SIG-M5 (cell line): ENCODE measurements around the gene TIA1.
"Not testable (repeated sequence)": the region's sequence is repeated elsewhere in the genome, so short reads cannot be mapped to it uniquely, and the experiment has no call there.

ENCODE experiments used
- DNase-seq: peaks from one replicate; lab custom pipeline; 2025; lab: John Stamatoyannopoulos, UW

TIA1 gene, protein sequence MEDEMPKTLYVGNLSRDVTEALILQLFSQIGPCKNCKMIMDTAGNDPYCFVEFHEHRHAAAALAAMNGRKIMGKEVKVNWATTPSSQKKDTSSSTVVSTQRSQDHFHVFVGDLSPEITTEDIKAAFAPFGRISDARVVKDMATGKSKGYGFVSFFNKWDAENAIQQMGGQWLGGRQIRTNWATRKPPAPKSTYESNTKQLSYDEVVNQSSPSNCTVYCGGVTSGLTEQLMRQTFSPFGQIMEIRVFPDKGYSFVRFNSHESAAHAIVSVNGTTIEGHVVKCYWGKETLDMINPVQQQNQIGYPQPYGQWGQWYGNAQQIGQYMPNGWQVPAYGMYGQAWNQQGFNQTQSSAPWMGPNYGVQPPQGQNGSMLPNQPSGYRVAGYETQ

DNA sequence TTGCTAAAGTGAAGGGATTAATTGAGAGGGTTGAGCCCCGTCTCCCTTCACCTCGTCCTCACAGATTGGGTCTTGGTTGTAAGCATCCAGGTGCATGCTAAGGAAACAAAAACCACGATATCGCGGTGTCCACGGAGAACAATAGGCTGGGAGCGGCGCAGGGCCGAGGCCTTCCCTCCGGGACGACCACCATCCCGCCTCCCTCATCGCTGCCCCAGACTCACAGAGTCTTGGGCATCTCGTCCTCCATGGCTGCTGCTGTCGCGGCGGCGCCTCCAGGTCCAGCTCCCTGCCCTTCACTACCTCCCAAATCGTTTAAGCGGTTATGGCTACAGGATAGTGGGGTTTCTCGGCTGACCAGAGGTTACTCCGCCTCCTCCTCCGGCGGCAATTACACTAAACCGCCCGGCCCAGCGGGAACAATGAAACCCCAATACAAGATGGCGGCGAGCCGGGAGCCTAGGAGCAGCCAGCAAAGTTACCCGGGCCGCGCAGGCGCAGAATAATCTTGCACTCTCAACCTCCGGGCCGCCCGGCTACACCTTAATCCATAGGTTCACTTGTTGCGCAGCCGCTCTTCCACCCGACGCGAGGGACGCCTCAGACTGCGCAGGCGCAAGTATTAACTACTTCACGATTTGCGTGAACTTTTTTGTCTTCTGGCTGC is at the start of gene TIA1:
Gene TIA1 (minus strand): TSS at position 448 of the 667 bp plus-strand sequence. CDS start 198 bp downstream, at position 250.
- peak; percentile 97 for DNase-seq

DNA sequence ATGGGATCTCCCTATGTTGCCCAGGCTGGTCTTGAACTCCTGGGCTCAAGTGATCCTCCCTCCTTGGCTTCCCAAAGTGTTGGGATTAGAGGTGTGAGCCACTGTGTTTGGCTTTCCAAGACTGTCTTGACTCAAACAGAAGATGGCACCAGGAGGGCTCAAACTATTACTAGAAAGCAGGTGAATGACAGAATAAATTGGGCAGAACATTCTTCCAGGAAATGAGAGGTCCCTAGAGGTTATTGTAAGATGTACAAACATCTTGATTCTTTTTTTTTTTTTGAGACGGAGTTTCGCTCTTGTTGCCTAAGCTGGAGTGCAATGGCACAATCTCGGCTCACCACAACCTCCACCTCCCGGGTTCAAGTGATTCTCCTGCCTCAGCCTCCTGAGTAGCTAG is 49.4 kb upstream of the TIA1 start:
- DNase-seq, result not testable (repeated sequence)

DNA sequence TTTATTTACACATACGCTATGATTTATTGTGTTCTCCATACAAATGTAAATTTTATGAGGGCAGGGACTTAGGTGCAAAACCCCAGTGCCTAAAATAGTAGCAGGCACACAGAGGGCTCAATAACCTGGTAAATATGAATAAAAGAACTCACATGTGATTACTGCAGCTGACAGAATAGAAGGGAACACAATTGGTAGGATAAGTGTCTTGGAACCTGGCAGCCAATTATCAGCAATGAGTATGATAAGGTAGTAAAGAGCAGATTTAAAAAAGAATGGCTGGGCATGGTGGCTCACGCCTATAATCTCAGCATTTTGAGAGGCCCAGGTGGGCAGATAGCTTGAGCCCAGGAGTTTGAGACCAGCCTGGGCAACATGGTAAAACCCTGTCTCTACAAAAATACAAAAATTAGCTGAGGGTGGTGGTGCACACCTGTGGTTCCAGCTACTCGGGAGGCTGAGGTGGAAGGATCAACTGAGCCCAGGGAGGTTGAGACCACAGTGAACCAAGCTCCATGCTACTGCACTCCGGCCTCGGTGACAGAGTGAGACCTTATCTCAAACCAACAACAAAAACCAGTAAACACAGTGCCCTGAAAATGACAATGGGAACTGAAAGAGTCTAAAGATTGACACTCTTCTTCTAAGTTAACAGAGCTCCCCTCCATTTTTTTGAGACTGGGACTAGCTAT is 35.2 kb upstream of the TIA1 start:
- DNase-seq, result no peak

DNA sequence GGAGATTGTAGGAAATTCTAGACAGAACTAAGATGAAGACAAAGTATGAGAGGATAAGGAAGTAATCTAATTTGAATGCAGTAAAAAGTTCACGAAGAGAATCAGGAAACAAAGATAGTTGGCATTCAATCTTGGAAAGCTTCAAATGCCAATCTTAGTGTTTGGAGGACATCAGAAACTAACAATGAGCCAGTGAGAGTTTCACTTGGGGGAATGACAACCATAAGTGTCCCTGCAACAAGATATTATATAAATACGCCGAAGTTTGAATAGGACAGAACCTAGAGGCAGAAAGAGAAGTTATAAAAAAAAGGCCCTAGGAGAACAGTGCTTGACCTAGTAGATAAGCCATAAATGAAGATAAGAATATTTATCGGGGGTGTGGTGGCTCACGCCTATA is 34.0 kb upstream of the TIA1 start:
- DNase-seq, result no peak

DNA sequence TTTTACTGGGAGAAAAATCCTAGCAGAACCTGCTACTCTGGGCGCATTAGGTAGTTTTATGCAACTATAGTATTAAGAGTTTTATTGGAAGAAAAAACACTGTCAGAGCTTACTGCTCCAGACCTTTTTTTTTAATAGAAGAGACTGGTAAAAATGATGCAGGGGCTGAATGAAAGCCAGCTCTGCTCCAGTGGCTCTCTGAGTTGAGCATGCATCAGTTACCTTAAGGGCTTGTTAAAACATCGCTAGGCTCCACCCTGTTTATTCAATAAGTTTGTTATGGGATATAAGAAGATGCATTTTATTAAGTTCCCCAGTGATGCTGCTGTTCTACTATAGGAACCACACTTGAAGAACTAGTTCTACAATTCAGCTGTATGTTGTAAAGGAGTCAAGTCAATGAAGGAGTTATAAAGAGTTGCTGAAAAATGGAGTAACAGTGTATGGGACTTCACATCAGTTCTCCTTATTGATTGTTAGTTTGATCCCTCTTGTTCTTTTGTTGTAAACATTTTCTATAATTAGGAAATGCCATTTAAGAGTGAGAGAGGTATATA is 31.9 kb upstream of the TIA1 start:
- DNase-seq, result no peak

DNA sequence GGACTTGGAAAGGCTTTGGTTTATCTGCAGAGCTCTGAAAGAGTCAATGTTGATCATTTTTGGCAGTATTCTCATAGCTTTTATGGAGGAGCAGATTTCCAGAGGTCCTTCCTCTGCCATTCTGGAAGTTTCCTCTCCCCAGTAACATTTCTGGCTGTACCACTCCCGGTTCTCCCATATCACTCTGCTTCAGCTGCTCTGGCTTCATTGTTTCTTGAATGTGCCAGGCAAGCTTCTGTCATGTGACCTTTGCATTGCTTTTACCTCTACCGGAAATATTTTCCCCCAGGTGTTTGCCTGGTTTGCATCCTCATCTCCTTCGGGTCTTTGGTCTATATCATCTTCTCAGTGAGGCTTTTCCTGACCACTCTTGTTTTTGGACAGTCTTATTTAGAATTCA is 21.9 kb upstream of the TIA1 start:
- DNase-seq, result no peak

DNA sequence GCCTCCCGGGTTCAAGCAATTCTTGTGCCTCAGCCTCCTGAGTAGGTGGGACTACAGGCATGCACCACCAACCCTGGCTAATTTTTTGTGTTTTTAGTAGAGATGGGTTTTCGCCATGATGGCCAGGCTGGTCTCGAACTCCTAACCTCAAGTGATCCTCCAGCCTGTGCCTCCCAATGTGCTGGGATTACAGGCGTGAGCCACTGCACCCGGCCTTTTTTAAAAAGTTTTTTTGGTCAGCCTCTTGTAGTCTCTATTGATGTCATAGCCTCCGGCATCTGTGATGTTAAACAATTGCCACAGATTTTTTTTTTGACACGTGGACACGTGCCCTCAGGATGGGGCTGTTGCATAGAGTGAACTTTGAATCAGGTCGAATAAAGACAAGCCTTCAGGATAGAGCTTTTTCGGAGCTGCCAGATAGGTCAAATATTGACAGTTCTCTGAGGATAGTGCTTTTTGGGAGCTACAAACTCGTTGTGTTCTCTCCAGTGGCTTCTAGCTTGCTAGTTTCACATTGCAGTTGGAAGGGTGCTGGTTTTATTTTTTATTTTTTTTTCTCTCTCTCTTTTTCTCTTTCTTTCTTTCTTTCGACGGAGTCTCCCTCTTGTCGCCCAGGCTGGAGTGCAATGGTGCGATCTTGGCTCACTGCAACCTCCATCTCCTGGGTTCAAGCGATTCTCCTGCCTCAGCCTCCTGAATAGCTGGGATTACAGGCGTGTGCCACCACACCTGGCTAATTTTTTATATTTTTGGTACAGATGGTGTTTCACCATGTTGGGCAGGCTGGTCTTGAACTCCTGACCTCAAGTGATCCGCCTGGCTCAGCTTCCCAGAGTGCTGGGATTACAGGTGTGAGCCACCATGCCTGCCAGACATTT is 21.2 kb upstream of the TIA1 start:
- DNase-seq, result not testable (repeated sequence)

DNA sequence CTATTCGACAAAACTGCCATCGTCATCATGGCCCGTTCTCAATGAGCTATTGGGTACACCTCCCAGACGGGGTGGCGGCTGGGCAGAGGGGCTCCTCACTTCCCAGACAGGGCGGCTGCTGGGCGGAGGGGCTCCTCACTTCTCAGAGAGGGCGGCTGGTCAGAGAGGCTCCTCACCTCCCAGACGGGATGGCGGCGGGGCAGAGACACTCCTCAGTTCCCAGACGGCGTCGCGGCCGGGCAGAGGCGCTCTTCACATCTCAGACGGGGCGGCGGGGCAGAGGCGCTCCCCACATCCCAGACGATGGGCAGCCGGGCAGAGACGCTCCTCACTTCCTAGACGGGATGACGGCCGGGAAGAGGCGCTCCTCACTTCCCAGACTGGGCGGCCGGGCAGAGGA is 18.5 kb upstream of the TIA1 start:
- DNase-seq, result not testable (repeated sequence)

DNA sequence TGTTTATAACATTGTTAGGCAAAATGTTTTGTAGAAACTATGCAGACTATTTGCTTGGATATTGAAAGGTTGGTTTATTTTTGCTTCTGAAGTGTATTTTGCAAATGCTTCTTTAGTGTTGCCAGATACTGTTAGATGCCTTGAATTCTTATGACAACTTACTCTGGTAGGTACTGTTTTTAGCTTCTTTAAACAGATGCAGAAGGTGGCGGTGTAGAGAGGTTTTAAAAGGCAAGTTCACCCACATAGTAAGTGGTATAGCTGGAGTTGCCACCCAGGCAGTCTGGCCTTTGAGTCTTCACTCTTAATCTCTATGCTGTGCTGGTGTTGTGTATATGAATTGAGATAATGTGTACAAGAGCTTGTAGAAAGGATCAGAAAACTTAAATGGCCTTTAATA is 13.1 kb upstream of the TIA1 start:
- no peak for DNase-seq

DNA sequence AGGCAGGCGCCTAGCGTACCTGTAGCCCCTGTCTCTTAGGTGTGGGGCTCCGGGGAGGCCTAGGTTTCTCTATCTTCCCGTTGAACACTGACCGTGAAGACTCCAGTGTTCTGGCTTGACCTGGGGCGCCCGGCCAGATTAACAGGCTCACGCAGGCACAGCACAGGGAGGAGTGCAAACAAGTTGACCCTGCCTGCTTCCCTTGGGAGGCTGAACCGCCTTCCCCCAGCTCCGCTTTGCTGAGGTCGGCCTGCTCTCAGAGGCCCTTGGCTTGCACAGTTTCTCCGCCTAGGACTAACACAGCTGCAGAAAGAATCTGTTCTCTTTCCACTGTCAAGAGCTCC is 10.1 kb upstream of the TIA1 start:
- no peak for DNase-seq

DNA sequence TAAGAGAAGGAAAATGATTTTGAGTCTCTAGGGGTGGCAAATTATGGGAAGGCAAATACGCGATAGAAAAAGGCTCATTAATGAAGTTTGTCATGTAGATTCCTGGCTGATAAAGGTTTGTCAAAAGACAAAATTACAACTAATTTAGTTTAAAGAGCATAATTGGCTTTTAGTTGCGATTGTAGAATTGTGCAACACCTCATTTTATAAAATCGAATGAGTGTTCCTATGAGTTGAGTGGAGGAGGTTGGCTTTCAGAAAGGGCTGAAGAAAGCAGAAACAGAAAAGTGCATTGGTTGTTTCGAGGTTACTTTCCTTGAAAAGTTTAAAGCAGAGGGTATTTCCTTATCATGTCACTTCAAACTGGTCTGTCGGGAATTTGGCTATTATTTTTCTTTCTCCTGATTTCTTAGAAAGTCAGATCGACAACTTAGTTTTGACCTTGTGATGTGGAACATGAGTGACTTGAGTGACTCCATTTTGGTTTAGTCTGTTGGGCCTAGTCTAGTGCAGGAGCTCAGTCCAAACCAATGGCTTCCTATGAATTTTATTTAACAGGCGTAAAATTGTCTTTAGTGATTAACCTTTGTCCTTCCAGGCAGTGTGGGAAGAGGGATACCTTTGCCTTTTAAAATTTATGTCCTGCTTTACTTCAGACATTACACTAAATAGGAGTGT is 7.3 kb upstream of the TIA1 start:
- no peak for DNase-seq

DNA sequence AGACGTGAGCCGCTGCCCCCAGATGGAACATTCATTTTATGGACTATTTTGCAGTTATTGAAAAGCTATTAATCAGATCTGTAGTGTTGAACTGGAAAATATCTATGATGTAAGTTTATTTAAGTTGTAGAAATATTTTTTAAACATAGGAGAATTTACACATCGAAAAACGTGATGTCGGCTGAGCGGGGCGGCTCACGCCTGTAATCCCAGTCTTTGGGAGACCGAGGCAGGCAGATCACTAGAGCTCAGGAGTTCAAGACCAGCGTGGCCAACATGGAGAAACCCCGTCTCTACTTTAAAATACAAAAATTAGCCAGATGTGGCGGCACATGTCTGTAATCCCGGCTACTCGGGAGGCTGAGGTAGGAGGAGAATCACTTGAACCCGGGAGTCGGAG is 2.0 kb upstream of the TIA1 start:
- DNase-seq, result no peak

DNA sequence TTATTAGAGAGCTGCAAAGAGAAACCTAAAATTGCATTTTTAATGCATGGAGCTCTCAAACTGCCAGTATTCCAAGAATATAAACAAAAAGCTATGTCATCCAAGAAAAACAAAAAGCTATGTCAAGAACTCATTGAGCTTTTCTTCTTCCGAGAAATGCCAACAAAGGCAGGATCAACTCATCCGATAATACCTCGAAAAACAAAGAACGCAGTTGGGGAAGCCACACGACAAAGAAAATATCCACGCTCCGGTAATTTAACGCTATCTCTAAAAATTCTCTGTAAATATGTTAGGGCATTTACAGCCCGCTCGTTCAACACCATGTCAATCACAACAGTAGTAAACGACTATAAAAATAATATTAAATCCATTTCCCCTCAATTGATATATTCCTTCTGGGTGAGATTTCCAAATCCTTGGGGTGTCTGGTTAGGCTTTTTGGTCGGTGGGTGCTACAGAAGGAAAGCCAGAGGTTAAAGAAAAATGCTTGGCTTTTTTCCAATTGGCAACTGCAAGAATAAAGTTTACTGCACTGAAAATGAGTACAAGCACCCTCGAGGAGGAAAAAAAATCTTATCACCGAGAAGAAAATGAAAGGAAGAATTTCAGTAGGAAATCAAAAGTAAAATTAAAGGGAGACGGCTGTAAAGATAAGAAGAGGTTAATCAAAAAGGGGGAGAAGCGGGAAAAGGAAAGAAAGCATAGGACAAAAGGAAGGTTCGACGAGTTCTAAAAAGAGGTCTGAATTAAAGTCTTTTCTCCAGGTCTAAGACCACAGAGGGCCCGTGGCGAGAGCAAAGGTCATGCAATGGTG is 856 bp downstream of the TIA1 start:
- no peak for DNase-seq

DNA sequence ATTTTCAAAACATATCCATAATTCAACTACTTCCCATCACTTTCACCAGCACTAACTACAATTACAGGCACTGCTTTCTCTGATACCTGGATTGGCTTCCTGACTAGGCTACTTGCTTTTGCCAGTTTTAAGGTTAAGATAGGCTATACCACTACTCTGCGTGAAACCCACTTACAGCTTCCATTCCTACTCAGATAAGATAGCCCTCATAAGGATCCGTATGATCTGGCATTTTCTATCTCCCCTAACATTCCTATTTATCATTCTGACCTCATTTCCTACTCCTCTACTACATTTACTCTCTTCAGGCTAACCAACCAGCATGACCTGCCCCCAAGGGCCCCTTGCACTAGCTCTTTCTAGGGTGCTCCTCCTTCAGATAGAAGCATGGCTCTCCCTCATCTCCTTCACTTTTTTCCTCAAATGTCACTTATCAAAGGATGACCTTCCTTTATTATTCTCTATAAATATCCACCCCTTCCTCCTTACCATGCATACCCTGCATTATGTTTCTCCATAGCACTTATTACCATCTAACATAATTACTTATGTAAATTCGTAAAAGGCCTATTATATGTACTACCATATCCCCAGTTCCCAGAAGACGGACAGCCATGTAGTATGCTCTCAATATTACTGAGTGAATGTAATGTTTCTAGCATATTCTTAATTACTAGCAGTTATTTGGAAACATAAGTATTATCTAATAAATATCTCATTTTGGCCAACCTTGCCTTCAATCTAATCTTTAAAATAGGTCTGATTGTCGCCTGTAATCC is 4.4 kb downstream of the TIA1 start:
- no peak for DNase-seq

DNA sequence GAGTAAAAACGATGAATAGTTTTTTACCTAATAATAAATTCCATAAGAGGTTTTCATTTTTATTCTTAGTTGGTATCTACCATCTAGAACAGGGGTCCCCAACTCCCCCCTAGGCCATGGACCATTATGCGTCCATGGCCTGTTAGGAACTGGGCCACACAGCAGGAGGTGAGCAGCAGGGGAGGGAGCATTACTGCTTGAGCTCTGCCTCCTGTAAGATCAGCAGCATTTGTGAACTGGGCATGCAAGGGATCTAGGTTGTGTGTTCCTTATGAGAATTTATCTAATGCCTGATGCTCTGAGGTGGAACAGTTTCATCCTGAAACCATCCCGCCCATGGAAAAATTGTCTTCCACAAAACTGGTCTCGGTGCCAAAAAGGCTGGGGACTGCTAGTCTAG is 5.9 kb downstream of the TIA1 start:
- no peak for DNase-seq

DNA sequence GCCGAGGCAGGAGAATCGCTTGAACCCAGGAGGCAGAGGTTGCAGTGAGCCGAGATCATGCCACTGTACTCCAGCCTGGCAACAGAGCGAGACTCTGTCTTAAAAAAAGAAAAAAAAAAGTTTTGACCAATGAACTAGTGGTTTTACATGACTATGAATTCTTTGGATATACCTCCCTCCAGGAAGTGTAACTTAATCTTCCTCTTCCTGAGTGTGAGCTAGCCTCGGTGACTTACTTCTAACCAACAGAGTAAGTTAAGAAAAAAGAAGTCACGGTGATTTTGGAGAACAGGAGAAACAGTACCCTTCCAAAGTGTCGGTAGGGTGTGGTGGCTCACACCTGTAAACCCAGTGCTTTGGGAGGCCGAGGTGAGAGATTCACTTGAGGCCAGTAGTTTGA is 7.1 kb downstream of the TIA1 start:
- DNase-seq, result no peak

DNA sequence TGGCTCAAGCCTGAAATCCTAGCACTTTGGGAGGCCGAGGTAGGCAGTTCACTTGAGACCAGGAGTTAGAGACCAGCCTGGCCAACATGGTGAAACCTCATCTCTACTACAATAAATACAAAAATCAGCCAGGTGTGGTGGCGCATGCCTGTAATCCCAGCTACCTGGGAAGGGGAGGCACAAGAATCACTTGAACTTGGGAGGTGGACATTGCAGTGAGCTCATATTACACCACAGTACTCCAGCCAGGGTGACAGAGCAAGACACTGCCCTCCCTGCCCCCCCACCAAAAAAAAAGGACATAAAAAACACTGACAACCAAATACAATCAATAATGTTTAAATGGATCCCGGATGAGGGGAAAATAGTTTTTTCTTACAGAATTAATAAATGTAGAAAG is 7.8 kb downstream of the TIA1 start:
- DNase-seq, result no peak

DNA sequence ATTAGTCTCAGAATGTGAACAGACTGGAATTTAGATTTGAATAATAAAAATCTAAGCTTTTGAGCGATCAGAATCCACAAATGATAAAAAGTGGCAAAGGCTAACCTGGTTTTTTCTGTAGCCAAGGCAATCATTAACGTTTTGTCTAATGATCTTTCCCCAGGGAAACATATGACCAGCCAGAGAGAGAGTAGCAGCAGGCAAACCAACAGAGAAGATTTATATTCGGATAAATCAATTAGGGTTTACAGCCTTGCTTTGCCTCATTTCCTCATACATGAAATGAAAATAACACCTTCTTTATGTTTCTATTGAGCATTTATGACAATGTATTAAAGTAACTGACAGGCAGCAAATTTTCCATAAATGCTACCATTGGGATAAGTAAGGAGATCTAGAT is 14.5 kb downstream of the TIA1 start:
- DNase-seq, result no peak

DNA sequence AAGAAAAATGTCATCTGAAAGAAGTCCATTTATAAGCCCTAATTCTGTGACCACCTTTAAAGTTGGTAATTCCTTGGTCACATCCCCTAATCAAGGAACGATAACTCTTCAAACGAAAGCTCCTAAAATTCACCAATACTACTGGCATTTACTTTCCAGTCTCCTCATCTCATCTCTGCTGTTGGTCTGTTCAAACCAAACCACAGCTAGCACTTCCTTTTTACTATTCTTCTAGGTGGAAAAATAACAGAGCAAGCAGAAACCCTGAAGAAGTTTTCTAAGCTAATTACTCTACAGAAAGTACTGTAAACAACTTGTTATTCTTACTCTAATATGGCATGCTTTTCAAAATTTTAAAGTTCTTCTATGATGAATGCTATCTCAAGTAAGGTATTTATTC is 21.6 kb downstream of the TIA1 start:
- no peak for DNase-seq

DNA sequence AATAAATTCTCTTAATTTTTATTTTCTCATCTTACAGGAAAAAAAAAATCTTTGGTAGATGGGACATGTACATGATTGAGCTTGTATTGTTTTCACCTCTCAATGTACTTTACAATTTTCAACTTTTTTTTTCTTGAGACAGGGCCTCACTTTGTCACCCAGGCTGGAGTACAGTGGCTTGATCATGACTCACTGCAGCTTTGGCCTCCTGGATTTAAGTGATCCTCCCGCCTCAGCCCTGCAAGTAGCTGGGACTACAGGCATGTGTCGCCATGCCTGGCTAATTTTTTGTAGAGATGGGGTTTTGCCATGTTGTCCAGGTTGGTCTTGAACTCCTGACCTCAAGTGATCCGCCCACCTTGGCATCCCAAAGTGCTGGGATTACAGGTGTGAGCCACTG is 25.1 kb downstream of the TIA1 start:
- not testable (repeated sequence) for DNase-seq
